OCI-LY3 (cell line): Measurements from ENCODE around the gene PKLR.

Experiments used
- H2AFZ ChIP-seq: fragments of 200-600, 300-600 bp; shearing (Covaris generic); 2 replicates; pipeline ENCODE4 v1.6.0; 2014; ENCODE audit warnings: antibody characterized with exemption, low read depth, low read length
- H3K27ac ChIP-seq: fragments of 200-600, 300-600 bp; sonication (generic); 2 replicates; pipeline ENCODE4 v1.5.1; 2014; ENCODE audit warnings: mild to moderate bottlenecking, low read length, moderate library complexity, mixed read lengths
- H3K27me3 ChIP-seq: fragments of 200-600, 300-600 bp; sonication (generic); 2 replicates; pipeline ENCODE4 v1.6.1; 2014; ENCODE audit warnings: low read depth, low read length, mixed read lengths
- H3K36me3 ChIP-seq: fragments of 200-600, 300-600 bp; sonication (generic); replicated peaks from 2 replicates; pipeline ENCODE3; 2014; ENCODE audit warnings: low read depth, low read length, mixed read lengths
- H3K4me1 ChIP-seq: fragments of 300-600, 200-600 bp; sonication (generic); 2 replicates; pipeline ENCODE4 v1.6.1; 2014; ENCODE audit warnings: low read length, mixed read lengths
- H3K4me2 ChIP-seq: fragments of 200-600, 300-600 bp; sonication (generic); 2 replicates; pipeline ENCODE4 v1.6.1; 2014; ENCODE audit warnings: low read length, mixed read lengths
- H3K4me3 ChIP-seq: fragments of 300-600, 200-600 bp; sonication (generic); 2 replicates; pipeline ENCODE4 v1.5.1; 2014; ENCODE audit warnings: antibody characterized with exemption, mild to moderate bottlenecking, low read length, moderate library complexity
- H3K79me2 ChIP-seq: fragments of 300-600, 200-600 bp; shearing (Covaris generic); 2 replicates; pipeline ENCODE4 v1.6.1; 2014; ENCODE audit warnings: mild to moderate bottlenecking, low read length, mixed read lengths
- H3K9ac ChIP-seq: fragments of 300-600, 200-600 bp; shearing (Covaris generic); 2 replicates; pipeline ENCODE4 v1.6.0; 2014; ENCODE audit warnings: mild to moderate bottlenecking, low read length, moderate library complexity
- H3K9me3 ChIP-seq: fragments of 200-600, 300-600 bp; shearing (Covaris generic); 2 replicates; pipeline ENCODE4 v1.6.1; 2014; ENCODE audit warnings: low read length, mixed read lengths; ENCODE audit not compliant: insufficient read depth
- H4K20me1 ChIP-seq: fragments of 200-600, 300-600 bp; sonication (generic); 2 replicates; pipeline ENCODE4 v1.6.1; 2016; ENCODE audit warnings: low read length, mixed read lengths; ENCODE audit not compliant: insufficient read depth
- CTCF ChIP-seq: fragments of 200-600, 300-600 bp; sonication (generic); IDR thresholded peaks from 2 replicates; pipeline ENCODE4 v1.5.1; 2014; ENCODE audit warnings: antibody characterized with exemption, low read length, low read depth
- EZH2phosphoT487 ChIP-seq: fragments of 200-600 bp; shearing (Covaris generic); IDR thresholded peaks from 2 replicates; pipeline ENCODE4 v1.6.1; 2018; ENCODE audit warnings: antibody characterized with exemption, mixed run types, low read depth

The PKLR gene

DNA sequence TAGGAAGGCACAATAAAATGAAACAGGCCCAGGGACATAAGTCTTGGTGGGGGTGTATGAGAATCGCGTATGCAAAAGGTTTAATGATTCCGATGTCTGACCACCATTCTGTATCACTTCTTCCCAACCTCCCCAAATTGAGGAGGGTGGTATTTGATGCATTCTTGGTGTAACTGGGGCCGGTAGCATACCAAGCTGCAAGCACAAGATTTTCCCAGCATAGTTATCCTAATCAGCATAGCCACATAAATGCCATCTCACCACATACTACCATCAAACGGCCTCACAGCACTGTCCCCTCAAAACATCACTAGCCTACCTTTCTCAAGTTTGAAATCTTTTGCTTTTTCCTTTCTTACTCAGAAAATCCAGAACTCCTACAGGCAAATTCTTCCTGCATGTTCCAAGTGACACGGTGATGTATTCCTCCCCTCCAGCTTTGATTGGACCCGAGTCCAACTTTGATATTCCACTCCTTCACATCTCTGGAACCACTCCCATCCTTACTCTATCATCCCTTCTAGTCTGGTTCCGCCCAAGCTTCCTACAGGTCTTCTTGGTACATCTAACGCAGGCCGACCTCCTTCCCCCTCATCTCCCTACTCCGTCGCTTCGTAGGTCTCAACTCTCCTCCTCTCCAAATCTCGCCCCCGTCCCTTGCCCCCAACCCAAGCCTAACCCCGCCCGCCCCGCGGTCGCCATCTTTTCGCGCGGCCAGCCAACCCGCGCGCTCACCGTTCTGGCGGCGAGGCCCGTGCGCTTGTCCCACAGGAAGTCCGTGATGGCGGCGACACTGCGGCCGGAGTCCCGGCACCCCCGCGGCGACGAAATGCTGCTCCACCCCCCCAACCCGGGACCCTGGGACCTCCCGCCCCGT, 28.5 kb downstream of the PKLR start:
- Histone ChIP-seq H2AFZ (no peak overlapping the region), H4K20me1 (peaks cover 7% of the 10 kb centered on the region; the same call in 1 of the 2 replicates), H3K79me2 (peaks cover 35% of the 10 kb centered on the region), H3K4me3 (peak overlapping the region; percentile 92), H3K4me2 (peak overlapping the region; percentile 91), H3K9me3 (no peaks in the 10 kb centered on the region), H3K27ac (peak overlapping the region; percentile 71), H3K27me3 (no peaks in the 10 kb centered on the region), H3K36me3 (peaks cover 37% of the 10 kb centered on the region), H3K4me1 (peaks cover 20% of the 10 kb centered on the region), H3K9ac (peak overlapping the region; percentile 92)
- no peak for TF ChIP-seq EZH2phosphoT487
- no peak for TF ChIP-seq CTCF

DNA sequence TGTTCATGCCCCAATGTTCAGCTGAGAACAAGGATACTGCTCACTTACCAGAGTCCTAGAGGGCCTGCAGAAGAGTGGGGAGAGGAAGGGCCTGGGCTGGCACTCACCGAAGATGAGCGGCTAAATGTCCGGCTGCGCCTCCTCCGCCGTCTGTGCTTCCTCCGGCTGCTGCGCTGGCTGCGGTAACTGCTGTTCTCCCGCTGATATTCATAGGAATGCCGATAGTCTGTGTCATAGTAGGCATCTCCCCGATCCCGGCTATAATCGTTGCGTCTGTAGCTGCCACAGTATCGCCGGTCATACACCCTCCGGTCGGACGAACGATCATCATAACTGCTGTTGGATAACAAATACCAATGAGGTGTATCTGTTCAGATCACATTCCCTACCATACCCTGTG, 31.9 kb downstream of the PKLR start:
- Histone ChIP-seq H3K4me1 (peaks cover 15% of the 10 kb centered on the region), H3K79me2 (peaks cover 35% of the 10 kb centered on the region), H3K4me3 (no peak overlapping the region), H3K27ac (no peak overlapping the region), H3K36me3 (peaks cover 64% of the 10 kb centered on the region), H3K9ac (no peak overlapping the region), H2AFZ (no peak overlapping the region), H3K9me3 (no peaks in the 10 kb centered on the region), H4K20me1 (peaks cover 7% of the 10 kb centered on the region; the same call in 1 of the 2 replicates), H3K4me2 (no peak overlapping the region), H3K27me3 (no peaks in the 10 kb centered on the region)
- TF ChIP-seq EZH2phosphoT487 (no peak), CTCF (no peak)

- Histone ChIP-seq H3K27ac (no peak overlapping the region), H3K36me3 (peaks cover 70% of the 10 kb centered on the region), H3K27me3 (no peaks in the 10 kb centered on the region), H3K9me3 (no peaks in the 10 kb centered on the region), H3K9ac (no peak overlapping the region), H3K79me2 (peaks cover 32% of the 10 kb centered on the region), H2AFZ (no peak overlapping the region), H3K4me2 (no peak overlapping the region), H4K20me1 (peaks cover 7% of the 10 kb centered on the region; the same call in 1 of the 2 replicates), H3K4me1 (peaks cover 12% of the 10 kb centered on the region), H3K4me3 (no peak overlapping the region)
- TF ChIP-seq CTCF, result no peak
- TF ChIP-seq EZH2phosphoT487, result no peak
Observed at GRCh38 chr1:155268630-155269029, 32.6 kb downstream of the PKLR start.

- Histone ChIP-seq H3K4me3 (no peak overlapping the region), H3K9me3 (no peaks in the 10 kb centered on the region), H3K79me2 (peaks cover 21% of the 10 kb centered on the region), H2AFZ (no peak overlapping the region), H3K9ac (no peak overlapping the region), H4K20me1 (peaks cover 3% of the 10 kb centered on the region; the same call in 1 of the 2 replicates), H3K27ac (no peak overlapping the region), H3K36me3 (peaks cover 78% of the 10 kb centered on the region), H3K4me2 (no peak overlapping the region), H3K4me1 (peaks cover 13% of the 10 kb centered on the region), H3K27me3 (no peaks in the 10 kb centered on the region)
- TF ChIP-seq CTCF, result no peak
- no peak for TF ChIP-seq EZH2phosphoT487
Observed at GRCh38 chr1:155267373-155267772, 33.9 kb downstream of the PKLR start.
